GM21737 (cell line): ENCODE measurements around the gene PSMD9.
"Not testable (repeated sequence)": the region's sequence is repeated elsewhere in the genome, so short reads cannot be mapped to it uniquely, and the experiment has no call there.

Experiments
- ATAC-seq: cut with Tn5 transposase; IDR thresholded peaks from one replicate; pipeline ENCODE4 v1.9.1; 2021; ENCODE audit warnings: mild to moderate bottlenecking, moderate library complexity; ENCODE audit not compliant: unreplicated experiment

The PSMD9 gene

DNA sequence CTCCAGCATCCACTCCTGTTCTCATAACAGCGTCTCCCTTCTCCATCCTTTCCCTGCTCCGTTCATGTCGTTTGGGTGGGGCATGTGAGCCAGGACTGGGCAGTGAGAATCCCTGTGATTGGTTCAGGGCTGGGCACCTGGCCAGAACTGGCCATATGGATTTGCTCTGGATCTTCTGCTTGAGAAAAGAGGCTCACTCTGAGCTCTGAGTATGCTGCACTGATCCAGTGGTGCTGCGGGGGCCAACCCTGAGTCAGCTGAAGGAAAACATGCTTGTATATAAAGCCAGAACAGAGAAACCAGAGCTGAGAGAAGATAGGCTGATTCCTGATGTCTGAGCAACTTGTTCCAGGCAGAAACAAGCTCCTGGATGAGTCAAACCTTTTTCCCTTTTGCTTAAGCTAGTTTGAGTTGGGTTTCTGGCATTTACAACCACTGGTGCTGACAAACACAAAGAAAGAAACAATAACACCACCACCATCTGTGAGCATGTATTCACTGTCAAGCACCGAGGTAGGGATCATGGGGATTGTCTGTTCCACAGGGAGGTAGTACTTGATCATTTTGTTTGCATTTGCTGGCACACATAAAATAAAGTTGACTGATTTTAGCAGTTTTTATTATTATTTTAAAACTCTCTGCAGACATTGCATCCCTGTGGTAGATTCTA, 15.9 kb upstream of the PSMD9 start:
- ATAC-seq: no peak

DNA sequence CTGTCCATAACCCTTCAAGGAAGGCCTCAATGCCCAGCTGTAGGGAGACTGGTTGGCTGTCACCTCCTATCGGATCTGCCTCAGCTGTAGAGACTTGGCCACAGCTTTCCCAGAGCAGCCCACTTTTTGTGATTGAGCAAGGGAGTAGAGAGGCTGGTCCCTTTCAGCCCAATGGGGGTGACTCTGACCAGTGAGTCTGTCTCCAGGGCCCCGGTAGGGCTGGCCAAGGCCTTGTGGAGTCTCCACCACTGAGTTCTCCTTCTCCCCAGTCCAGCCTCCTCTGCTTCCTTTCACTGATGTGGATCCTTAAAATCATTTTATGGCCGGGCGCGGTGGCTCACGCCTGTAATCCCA, 15.4 kb upstream of the PSMD9 start:
- ATAC-seq: no peak

DNA sequence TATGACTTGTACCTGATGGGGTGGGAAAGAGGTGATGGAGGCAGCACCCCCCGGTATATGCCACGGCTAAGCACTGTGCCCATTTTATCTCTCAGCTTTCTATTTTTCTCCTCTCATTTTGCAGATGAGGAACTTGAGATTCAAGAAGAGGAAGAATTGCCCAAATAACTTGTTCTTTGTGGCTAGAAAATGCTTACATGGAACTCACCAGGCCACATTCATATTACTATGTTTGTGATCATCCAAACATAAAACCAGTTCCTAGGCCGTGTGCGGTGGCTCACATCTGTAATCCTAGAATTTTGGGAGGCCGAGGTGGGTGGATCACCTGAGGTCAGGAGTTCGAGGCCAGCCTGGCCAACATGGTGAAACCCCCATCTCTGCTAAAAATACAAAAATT, 14.5 kb upstream of the PSMD9 start:
- ATAC-seq: no peak

DNA sequence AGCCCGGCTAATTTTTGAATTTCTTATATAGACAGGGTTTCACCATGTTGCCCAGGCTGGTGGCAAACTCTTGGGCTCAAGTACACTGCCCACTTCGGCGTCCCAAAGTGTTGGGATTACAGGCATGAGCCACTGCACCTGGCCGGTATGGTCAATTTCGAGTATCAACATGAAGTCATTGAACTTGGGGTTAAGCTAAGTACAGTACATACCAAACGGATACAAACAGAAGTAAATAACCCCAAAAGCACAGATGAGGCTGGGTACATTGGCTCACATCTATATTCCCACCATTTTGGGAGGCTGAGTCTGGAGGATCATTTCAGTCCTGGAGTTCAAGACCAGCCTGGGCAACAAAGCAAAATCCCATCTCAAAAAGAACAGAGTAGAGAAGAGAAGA, 13.0 kb upstream of the PSMD9 start:
- ATAC-seq: no peak

DNA sequence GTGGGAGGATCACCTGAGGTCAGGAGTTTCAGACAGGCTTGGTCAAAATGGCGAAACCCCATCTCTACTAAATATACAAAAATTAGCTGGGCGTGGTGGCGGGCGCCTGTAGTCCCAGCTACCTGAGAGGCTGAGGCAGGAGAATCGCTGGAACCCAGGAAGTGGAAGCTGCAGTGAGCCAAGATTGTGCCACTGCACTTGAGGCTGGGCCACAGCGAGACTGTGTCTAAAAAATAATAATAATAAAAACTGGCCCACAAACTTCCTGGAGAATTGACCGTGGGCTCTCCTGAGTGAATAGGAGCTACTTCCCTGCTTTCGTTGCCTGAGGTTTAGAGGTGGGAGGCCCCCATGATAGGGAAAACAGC, 12.5 kb upstream of the PSMD9 start:
- ATAC-seq: not testable (repeated sequence)

DNA sequence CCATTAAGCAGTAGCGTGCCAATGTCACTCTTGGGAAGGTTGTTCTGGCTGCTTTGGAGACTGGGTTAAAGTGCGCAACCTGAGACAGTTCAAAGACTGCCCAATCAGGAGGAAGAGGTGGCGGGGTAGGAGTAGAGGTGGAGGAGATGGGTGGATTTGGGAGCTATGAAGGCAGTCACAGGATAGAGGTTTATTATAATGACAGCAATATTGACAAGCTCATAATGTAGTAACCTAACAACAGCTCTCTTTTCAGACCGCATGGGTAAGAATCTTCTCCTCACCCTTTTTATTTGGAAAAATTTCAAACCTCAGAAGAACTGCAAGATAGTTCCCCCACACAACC, 5.3 kb upstream of the PSMD9 start:
- no peak for ATAC-seq

DNA sequence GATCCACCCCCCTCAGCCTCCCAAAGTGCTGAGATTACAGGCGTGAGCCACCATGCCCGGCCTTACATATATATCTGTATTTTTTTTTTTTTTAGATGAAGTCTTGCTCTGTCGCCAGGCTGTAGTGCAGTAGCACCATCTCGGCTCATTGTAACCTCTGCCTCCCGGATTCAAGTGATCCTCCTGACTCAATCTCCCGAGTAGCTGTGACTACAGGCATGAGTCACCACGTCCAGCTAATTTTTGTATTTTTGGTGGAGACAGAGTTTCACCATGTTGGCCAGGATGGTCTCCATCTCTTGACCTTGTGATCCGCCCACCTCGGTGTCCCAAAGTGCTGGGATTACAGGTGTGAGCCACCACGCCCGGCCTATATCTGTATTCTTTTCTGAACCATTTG, 3.5 kb upstream of the PSMD9 start:
- ATAC-seq: not testable (repeated sequence)

DNA sequence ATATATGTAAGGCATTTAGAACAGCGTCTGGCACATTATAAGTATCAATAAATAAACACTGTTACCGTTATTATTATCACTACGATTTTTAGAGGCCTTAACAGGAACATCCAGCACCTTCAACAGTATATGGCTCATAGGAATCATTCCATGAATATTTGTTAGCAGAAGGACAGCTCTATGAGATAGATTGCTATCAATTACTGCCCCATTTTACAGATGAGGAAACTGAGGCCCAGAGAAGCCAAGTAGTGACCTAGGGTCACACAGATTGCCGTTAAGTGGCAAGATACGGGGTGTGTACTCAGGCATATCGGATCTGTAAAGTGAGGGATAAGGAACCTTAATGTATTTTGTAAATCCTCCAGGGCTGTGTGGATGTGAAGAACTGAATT, 510 bp upstream of the PSMD9 start:
- no peak for ATAC-seq

DNA sequence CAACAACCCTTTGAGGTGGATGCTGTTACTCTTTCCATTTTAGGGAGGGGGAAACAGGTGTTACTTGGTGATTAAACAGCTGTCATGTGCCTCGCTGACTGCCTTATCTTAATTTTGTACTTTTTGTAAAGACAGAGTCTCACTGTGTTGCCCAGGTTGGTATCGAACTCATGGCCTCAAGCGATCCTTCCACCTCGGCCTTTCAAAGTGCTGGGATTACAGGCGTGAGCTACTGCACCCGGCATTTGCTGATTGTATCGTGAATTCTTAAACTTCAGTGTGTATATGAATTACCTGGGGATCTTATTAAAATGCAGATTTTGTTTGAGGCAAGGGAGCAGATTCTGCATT, 659 bp downstream of the PSMD9 start:
- ATAC-seq: no peak

DNA sequence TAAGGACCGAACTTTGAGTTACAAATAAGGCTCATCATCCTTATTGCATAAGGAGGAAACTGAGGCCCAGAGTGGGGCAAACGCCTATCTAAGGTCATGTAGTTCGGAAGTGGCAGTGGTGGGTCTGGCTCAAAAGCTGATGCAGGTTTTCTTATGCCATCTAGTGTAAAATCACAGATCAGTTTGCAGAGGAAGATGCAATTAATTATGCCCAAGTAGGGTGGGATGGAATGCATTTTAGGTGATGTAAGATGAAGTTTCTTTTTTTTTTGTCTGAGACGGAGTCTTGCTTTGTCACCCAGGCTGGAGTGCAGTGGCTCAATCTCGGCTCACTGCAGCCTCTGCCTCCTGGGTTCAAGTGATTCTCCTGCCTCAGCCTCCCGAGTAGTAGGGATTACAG, 1.1 kb downstream of the PSMD9 start:
- not testable (repeated sequence) for ATAC-seq

DNA sequence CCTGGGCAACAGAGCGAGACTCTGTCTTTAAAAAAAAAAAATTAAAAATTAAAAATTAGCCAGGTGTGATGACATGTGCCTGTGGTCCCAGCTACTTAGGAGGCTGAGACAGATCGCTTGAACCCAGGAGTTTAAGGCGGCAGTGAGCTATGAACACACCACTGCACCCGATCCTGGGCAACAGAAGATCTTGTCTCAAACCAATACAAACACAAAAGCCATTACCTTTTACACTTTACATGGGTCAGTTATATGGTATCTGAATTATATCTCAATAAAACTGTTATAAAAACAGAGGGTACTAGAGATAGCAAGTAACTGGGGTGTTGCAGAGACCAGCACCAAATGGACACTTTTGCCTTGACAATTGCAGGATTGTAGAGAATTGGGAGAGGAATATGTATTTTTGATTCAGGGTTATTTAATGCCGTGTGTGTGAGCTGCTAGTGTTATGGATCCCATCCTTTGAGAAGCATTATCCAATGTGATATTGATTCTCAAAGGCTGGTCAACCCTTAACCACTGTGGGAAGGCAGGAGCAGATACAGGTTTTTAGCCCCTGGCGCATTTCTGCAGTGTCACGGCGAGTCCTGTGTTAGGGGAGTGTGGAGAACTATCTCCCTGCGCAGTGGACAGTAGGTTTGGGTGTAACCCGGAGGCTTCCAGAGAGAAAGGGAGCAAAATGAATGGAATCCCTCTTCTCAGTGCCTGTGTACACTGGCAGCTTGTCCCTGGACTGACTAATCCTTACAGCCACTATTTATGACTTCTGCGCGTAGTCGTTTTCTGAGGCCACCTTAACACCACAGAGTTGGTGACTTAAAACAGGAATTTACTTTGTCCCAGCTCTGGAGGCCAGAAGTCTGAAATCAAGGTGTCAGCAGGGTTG, 4.3 kb downstream of the PSMD9 start:
- no peak for ATAC-seq

DNA sequence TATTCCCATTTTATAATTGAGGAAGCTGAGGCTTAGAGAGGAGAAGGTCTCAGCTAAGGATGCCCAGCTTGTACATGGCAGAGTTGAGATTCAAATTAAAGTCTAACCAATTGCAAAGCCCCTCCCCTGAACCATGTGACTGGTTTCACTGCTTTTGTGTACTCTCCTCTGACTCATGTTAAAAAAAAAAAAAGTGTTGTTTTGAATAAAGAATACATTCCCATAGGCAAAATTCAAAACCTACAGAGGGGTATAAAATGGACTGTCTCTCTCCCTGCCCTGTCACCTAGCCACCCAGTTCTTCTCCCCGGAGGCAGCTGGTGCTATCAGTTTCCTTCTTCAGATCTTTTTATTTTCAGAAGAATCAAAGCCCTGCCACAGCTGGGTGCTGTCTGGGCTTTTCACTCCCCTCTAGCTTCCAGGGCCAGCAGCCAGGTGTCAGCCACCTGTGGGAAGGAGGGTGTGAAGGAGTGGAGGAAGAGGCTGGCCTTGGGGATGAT, 5.4 kb downstream of the PSMD9 start:
- ATAC-seq: no peak

DNA sequence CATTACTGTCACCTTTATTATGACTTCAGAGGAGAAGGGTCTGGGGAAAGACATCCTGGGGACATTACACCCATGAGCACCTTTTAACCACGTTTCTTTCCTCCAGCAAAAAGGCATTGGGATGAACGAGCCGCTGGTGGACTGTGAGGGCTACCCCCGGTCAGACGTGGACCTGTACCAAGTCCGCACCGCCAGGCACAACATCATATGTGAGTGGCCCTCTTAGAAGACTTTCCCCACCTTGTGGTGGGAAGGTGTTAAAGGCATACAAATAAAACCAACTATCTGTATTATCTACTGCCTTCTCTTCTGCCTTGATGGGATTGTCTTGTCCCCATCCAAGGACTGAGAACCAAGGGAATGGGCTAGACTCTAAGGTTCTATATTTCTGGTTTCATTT, 6.0 kb downstream of the PSMD9 start:
- no peak for ATAC-seq

DNA sequence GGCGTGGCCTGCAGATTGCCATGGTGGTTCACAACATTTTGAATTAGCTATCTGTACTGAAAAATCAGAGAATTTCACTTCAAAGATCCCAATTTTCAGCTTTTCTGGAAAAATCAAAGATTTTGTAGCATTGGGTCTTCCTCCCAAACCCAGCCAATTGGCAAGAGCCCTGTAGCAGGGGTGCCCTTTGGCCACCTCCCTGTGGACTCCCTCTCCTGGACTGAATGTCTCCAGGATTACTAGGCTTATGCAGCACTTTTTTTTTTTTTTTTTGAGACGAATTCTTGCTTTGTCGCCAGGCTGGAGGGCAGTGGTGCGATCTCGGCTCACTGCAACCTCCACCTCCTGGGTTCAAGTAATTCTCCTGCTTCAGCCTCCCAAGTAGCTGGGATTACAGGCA, 9.7 kb downstream of the PSMD9 start:
- no peak for ATAC-seq

DNA sequence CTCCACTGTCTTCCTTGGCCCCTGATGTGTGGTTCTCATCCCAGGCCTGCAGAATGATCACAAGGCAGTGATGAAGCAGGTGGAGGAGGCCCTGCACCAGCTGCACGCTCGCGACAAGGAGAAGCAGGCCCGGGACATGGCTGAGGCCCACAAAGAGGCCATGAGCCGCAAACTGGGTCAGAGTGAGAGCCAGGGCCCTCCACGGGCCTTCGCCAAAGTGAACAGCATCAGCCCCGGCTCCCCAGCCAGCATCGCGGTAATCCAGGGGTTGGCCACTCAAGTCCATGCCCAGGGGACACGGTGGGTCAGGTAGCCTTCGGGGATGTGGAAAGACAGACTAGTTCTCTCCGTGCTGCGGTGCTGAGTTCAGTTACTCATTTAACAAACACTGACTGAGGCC, 11.0 kb downstream of the PSMD9 start:
- ATAC-seq: no peak

DNA sequence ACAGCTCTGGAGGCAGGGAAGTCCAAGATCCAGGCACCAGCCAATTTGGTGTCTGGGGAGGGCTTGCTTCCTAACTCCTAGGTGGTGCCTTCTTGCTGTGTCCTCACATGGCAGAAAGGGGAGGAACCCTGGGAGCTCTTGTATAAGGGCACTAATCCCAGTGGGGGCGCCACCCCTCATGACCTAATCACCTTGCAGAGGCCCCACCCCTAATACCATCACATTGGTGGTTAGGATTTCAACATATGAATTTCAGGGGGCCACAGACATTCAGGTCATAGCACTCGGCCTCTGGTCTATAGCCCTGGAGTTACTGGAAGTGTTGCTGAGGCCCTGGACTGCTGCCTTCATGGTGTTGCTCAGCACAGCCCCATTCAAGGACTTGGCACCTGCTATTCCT, 14.6 kb downstream of the PSMD9 start:
- no peak for ATAC-seq

DNA sequence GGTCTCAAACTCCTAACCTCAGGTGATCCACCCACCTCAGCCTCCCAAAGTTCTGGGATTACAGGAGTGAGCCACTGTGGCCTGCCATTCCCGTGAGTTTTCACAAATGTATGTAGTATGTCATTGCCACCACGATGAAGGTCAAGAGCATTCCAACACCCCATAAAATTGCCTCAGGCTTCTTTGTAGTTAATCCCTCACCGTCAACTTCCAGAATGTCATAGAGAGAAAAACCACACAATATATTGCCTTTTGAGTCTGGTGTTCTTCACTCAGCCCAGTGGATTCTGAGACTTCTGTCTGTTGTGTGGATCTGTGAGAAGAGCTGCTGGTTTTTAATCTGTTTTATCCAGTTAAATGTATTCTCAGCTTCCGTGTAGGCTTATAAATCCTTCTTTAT, 17.2 kb downstream of the PSMD9 start:
- ATAC-seq: no peak

DNA sequence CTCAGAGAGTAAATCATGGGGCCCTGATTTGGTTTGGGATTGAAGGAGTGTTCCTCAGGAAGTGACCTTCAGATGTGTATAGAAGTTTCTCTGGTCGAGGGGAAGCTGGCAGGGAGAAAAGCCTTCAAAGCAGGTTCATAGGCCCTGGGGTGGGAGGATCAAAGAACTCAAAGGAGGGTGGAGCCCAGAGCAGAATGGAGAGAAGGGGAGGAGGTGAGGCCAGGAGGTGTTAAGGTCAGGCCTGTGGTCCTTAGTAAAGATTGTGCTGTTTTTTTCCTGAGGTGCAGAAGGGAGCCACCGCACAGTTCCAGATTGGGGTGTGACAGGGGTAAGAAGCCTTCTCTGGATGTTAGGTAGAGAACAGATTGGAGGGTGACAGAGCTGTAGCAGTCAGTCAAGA, 20.1 kb downstream of the PSMD9 start:
- ATAC-seq: no peak

DNA sequence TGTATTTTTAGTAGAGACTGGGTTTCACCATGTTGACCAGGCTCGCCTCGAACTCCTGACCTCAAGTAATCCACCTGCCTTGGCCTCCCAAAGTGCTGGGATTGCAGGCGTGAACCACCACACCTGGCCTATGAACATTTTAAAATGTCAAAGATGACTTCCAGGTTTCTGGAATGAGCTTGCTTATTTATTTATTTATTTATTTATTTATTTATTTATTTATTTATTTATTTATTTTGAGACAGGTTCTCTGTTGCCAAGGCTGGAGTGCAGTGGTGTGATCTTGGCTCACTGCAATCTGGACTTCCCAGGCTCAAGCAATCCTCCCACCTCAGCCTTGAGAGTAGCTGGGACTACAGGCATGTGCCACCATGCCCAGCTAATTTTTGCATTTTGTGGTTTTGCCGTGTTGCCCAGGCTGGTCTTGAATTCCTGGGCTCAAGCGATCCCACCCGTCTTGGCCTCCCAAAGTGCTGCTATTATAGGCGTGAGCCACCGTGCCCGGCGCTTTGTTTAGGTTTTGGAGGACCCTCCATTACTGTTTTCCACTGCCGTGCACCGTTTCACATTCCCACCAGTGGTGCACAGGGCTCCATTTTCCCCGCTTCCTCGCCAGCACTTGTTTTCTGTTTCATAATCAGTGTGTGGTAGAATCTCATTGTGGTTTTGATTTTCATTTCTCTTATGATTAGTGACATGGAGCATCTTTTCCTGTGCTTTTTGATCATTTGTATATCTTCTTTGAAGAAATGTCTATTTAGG, 23.4 kb downstream of the PSMD9 start:
- no peak for ATAC-seq

DNA sequence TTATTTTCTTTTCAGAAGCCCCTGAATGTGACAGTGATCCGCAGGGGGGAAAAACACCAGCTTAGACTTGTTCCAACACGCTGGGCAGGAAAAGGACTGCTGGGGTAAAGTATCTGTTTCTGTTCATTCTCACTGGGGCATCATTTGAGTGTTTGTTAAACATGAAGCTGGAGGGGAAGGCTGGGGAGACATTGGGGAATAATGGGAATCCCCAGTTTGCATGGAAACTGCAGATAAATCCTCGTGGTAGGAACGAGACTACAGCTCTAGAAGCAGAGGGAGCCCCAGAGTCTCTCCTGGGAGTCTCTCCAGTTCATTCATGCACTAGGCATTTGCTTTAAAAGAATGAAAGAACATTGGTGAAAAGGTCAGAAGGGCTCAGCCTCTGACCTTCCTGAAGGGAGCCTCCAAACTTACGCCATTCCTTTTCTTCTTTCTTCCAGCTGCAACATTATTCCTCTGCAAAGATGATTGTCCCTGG, 27.3 kb downstream of the PSMD9 start:
- no peak for ATAC-seq

DNA sequence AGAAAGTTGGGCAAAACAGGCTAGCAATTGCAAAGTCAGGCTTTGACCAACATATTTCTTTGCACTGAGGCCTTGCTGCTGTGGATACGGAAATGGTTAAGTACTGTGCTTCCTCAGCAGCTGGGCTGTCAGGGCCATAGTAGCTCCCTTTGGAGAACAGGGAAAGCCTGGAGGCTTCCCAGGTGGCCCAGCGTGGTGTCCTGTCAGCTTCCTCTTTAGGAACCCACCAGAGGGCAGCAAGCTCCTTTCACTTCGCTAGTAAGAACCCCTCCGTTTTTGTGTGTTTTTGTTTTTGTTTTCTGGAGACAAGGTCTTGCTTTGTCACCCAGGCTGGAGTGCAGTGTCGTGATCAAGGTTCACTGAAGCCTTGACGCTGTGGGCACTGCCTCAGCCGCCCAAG, 28.1 kb downstream of the PSMD9 start:
- no peak for ATAC-seq
